Karpas-422 (cell line): Measurements from ENCODE around the gene BRCA1. TPM values are rescaled to one million over a fixed set of nuclear protein-coding genes. Genes with fewer than 3 reads are reported as not detected.
A peak's percentile ranks its signal among the peaks of the same experiment; 100 is the strongest.
"Not testable (repeated sequence)": the region's sequence is repeated elsewhere in the genome, so short reads cannot be mapped to it uniquely, and the experiment has no call there.

ENCODE experiments used
- DNase-seq: peaks from one replicate; pipeline ENCODE4 v3.0.0-alpha.2; 2015
- H2AFZ ChIP-seq: fragments of 200-600 bp; sonication (generic); 2 replicates; pipeline ENCODE4 v1.6.1; 2014; ENCODE audit warnings: antibody characterized with exemption, low read length, mixed read lengths
- H3K27ac ChIP-seq: fragments of 200-600 bp; sonication (generic); 2 replicates; pipeline ENCODE4 v1.5.1; 2014; ENCODE audit warnings: mild to moderate bottlenecking, low read length, moderate library complexity
- H3K27me3 ChIP-seq: fragments of 200-600 bp; sonication (generic); 2 replicates; pipeline ENCODE4 v1.6.1; 2014; ENCODE audit warnings: low read length, mixed read lengths
- H3K36me3 ChIP-seq: fragments of 200-600 bp; sonication (generic); 2 replicates; pipeline ENCODE4 v1.6.1; 2014; ENCODE audit warnings: low read length, mixed read lengths; ENCODE audit not compliant: insufficient read depth
- H3K4me1 ChIP-seq: fragments of 200-600 bp; sonication (generic); 2 replicates; pipeline ENCODE4 v1.6.1; 2014; ENCODE audit warnings: mild to moderate bottlenecking, low read length, mixed read lengths
- H3K4me2 ChIP-seq: fragments of 200-600 bp; sonication (generic); 2 replicates; pipeline ENCODE4 v1.6.1; 2014; ENCODE audit warnings: low read length, low read depth, mild to moderate bottlenecking; ENCODE audit not compliant: poor library complexity, severe bottlenecking
- H3K4me3 ChIP-seq: fragments of 200-600 bp; sonication (generic); 2 replicates; pipeline ENCODE4 v1.5.1; 2014; ENCODE audit warnings: mild to moderate bottlenecking, antibody characterized with exemption, low read length, mixed read lengths
- H3K79me2 ChIP-seq: fragments of 200-600 bp; sonication (generic); 2 replicates; pipeline ENCODE4 v1.6.1; 2014; ENCODE audit warnings: mild to moderate bottlenecking, low read length, mixed read lengths
- H3K9ac ChIP-seq: fragments of 200-600 bp; sonication (generic); 2 replicates; pipeline ENCODE4 v1.6.0; 2014; ENCODE audit warnings: low read length
- H3K9me2 ChIP-seq: fragments of 200-600 bp; sonication (generic), shearing (Covaris generic); replicated peaks from 2 replicates; pipeline ENCODE4 v1.6.0; 2014; ENCODE audit warnings: mild to moderate bottlenecking, low read length, moderate library complexity; ENCODE audit not compliant: insufficient read depth
- H3K9me3 ChIP-seq: fragments of 300-700, 200-600 bp; sonication (generic); 2 replicates; pipeline ENCODE4 v1.6.1; 2014; ENCODE audit warnings: low read length, mixed read lengths
- H4K20me1 ChIP-seq: fragments of 200-600 bp; sonication (generic); 2 replicates; pipeline ENCODE4 v1.6.1; 2014; ENCODE audit warnings: mild to moderate bottlenecking, antibody characterized with exemption, low read length, low read depth; ENCODE audit not compliant: insufficient read depth
- total RNA-seq: library from RNA; depleted of rRNA; stranded (reverse); fragments of >200 nt; shearing (Covaris generic); gene quantifications from 2 replicates; pipeline ENCODE4 v1.2.3, GENCODE V29; 2014; ENCODE audit warnings: low replicate concordance

The BRCA1 gene
- total RNA-seq, 1 experiment from 2014 or later: 46.0 TPM

- H2AFZ ChIP-seq: no peak overlapping the region
- no peak for DNase-seq
- no peak overlapping the region for H3K4me3 ChIP-seq
- peaks cover 9% of the 10 kb centered on the region; the same call in 1 of the 2 replicates for H3K36me3 ChIP-seq
- no peaks in the 10 kb centered on the region for H3K27me3 ChIP-seq
- H3K4me1 ChIP-seq: peaks cover 20% of the 10 kb centered on the region
- no peaks in the 10 kb centered on the region for H3K9me3 ChIP-seq
- H3K9ac ChIP-seq: no peak overlapping the region
- H3K9me2 ChIP-seq: no peaks in the 10 kb centered on the region
- no peaks in the 10 kb centered on the region for H4K20me1 ChIP-seq
- peaks cover 43% of the 10 kb centered on the region for H3K79me2 ChIP-seq
- H3K27ac ChIP-seq: no peak overlapping the region
- H3K4me2 ChIP-seq: no peak overlapping the region
These were observed 1.7 kb upstream of the BRCA1 start for GRCh38 chr17:43126911-43127290.

GRCh38 chr17:43125967-43126910 lies 1.1 kb upstream of the BRCA1 start:
- Histone ChIP-seq H3K4me3 (peak overlapping the region; percentile 72), H3K79me2 (peaks cover 43% of the 10 kb centered on the region), H3K4me2 (peak overlapping the region; percentile 75), H3K27ac (peak overlapping the region; percentile 27; the same call in 1 of the 2 replicates), H3K36me3 (peaks cover 12% of the 10 kb centered on the region; the same call in 1 of the 2 replicates), H3K27me3 (no peaks in the 10 kb centered on the region), H3K9ac (peak overlapping the region; percentile 71), H3K9me3 (no peaks in the 10 kb centered on the region), H3K4me1 (peaks cover 20% of the 10 kb centered on the region), H2AFZ (no peak overlapping the region), H4K20me1 (no peaks in the 10 kb centered on the region), H3K9me2 (no peaks in the 10 kb centered on the region)
- DNase-seq: no peak

- Histone ChIP-seq H3K9ac (no peak overlapping the region), H3K9me3 (no peaks in the 10 kb centered on the region), H3K36me3 (peaks cover 26% of the 10 kb centered on the region), H3K4me2 (no peak overlapping the region), H3K79me2 (peaks cover 9% of the 10 kb centered on the region), H4K20me1 (no peaks in the 10 kb centered on the region), H3K27me3 (no peaks in the 10 kb centered on the region), H3K4me3 (no peak overlapping the region), H3K27ac (no peak overlapping the region), H3K4me1 (peaks cover 5% of the 10 kb centered on the region), H2AFZ (no peak overlapping the region), H3K9me2 (no peaks in the 10 kb centered on the region)
- no peak for DNase-seq
These were observed 6.2 kb downstream of the BRCA1 start for GRCh38 chr17:43118679-43119615.

GRCh38 chr17:43114151-43114552 lies 11.0 kb downstream of the BRCA1 start:
- Histone ChIP-seq H3K27ac (no peak overlapping the region), H3K4me1 (no peaks in the 10 kb centered on the region), H3K36me3 (peaks cover 18% of the 10 kb centered on the region), H3K4me3 (no peak overlapping the region), H3K4me2 (no peak overlapping the region), H3K9ac (no peak overlapping the region), H3K9me2 (no peaks in the 10 kb centered on the region), H4K20me1 (no peaks in the 10 kb centered on the region), H3K79me2 (0 out of 2 replicates have a peak, but pooled peaks cover 4% of the 10 kb centered on the region), H2AFZ (no peak overlapping the region), H3K9me3 (no peaks in the 10 kb centered on the region), H3K27me3 (no peaks in the 10 kb centered on the region)
- no peak for DNase-seq

- no peak overlapping the region for H3K27ac ChIP-seq
- H3K9me2 ChIP-seq: no peaks in the 10 kb centered on the region
- no peak overlapping the region for H3K4me3 ChIP-seq
- 0 out of 2 replicates have a peak, but pooled peaks cover 9% of the 10 kb centered on the region for H3K79me2 ChIP-seq
- H3K9ac ChIP-seq: no peak overlapping the region
- no peaks in the 10 kb centered on the region for H3K27me3 ChIP-seq
- no peaks in the 10 kb centered on the region for H3K9me3 ChIP-seq
- no peaks in the 10 kb centered on the region for H3K4me1 ChIP-seq
- no peak overlapping the region for H2AFZ ChIP-seq
- no peak overlapping the region for H3K4me2 ChIP-seq
- no peak for DNase-seq
- H3K36me3 ChIP-seq: peaks cover 35% of the 10 kb centered on the region; the same call in 1 of the 2 replicates
- no peaks in the 10 kb centered on the region for H4K20me1 ChIP-seq
These were observed 18.6 kb downstream of the BRCA1 start for GRCh38 chr17:43106552-43106951.

- Histone ChIP-seq H3K79me2 (0 out of 2 replicates have a peak, but pooled peaks cover 9% of the 10 kb centered on the region), H3K9ac (no peak overlapping the region), H3K9me2 (no peaks in the 10 kb centered on the region), H3K4me2 (no peak overlapping the region), H4K20me1 (no peaks in the 10 kb centered on the region), H3K4me3 (no peak overlapping the region), H3K9me3 (no peaks in the 10 kb centered on the region), H3K27ac (no peak overlapping the region), H3K27me3 (no peaks in the 10 kb centered on the region), H3K4me1 (no peaks in the 10 kb centered on the region), H3K36me3 (peaks cover 35% of the 10 kb centered on the region; the same call in 1 of the 2 replicates), H2AFZ (no peak overlapping the region)
- DNase-seq: no peak
These were observed 20.0 kb downstream of the BRCA1 start for GRCh38 chr17:43105146-43105545.

GRCh38 chr17:43104665-43105064 lies 20.5 kb downstream of the BRCA1 start:
- Histone ChIP-seq H3K4me3 (no peak overlapping the region), H3K4me1 (no peaks in the 10 kb centered on the region), H4K20me1 (no peaks in the 10 kb centered on the region), H3K4me2 (no peak overlapping the region), H3K9me3 (no peaks in the 10 kb centered on the region), H3K36me3 (peaks cover 39% of the 10 kb centered on the region; the same call in 1 of the 2 replicates), H3K27me3 (no peaks in the 10 kb centered on the region), H3K79me2 (0 out of 2 replicates have a peak, but pooled peaks cover 9% of the 10 kb centered on the region), H3K9me2 (no peaks in the 10 kb centered on the region), H3K27ac (no peak overlapping the region), H2AFZ (no peak overlapping the region), H3K9ac (no peak overlapping the region)
- no peak for DNase-seq

- H3K4me1 ChIP-seq, H2AFZ ChIP-seq, H3K79me2 ChIP-seq, H3K27ac ChIP-seq, H3K4me3 ChIP-seq, H3K4me2 ChIP-seq, H3K9me3 ChIP-seq, H3K27me3 ChIP-seq, H3K9me2 ChIP-seq, H3K9ac ChIP-seq, DNase-seq, H4K20me1 ChIP-seq: not testable (repeated sequence)
- peaks cover 55% of the 10 kb centered on the region for H3K36me3 ChIP-seq
These were observed 29.8 kb downstream of the BRCA1 start for GRCh38 chr17:43095364-43095763.
